NCI-H510A treated with DMSO at 0.1 percent for 48 hours (cell line): ENCODE measurements around the gene TMPRSS7.

Experiments
- DNase-seq: peaks from one replicate; lab custom pipeline; 2025; lab: John Stamatoyannopoulos, UW

The TMPRSS7 gene

DNA sequence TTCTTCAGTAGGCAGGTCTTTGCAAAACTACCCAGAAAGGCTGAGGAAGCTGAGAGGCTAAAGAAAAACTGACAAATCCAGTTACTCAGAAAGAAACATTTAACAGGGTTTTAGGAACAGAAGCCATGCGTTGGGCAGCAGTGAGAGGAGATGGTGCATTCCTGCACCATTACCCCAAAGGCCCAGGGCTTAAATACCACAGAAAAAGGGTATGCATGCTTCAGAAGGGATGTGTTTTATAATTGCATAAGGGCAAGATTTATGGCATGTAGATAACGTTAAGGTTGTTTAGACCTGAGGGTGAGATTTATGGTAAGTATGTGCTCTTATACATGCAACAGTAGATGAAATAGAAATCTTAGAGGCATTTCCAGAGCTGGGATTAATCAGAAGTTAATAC is 61.6 kb downstream of the TMPRSS7 start:
- DNase-seq: no peak

GRCh38 chr3:112097378-112097777 is 62.8 kb downstream of the TMPRSS7 start:
- peak; percentile 69 for DNase-seq

DNA sequence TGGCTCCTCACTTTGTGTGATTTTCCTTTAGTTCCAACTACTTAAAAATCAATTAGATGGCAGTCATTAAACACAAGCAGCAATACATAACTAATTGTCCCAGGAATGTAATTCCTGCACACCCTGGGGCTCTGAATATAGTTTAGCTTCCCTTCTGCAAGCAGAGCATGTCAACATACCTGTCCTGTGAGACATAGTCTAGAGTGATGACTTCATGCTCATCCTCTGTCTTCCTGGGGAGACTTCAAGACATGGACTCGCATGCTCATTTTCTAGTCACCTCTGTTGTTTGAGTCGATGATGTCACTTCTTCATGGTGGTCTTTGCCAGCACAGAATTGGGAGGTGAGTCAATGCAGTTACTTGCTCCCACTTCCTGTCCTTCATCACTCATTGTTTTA is 67.4 kb downstream of the TMPRSS7 start:
- no peak for DNase-seq

GRCh38 chr3:112104774-112105173 is 70.2 kb downstream of the TMPRSS7 start:
- DNase-seq: no peak

- DNase-seq: peak; percentile 29
These were observed 74.8 kb downstream of the TMPRSS7 start for GRCh38 chr3:112109322-112109721.

DNA sequence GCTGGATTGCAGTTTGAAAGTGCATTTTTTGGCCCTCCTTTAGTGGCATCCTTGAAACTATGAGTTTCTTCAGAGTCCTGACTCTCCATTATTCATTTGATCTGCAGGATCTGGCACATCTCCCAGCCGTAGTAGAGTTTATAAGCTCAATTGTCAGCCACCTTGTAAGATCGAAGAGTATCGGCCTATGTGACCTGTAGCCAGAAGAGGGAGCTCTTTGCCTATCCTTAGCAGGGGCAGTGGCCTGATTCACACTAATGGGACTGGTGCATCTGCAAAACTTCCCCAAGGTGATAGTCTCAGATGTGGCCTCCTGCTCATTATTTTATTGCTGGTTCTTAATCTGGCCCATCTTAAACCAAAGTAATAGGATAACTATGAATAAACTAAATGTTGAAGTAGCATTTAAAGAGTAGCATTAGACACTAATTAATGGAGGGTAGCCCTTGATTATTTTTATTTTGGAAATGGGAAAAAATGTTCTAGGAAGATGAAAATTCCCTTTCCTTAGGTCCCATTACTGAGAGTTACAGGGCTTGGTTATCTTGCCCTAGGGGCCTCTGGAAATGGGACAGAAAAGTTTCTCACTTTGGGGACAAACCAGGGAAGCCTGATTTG is 77.4 kb downstream of the TMPRSS7 start:
- DNase-seq: peak; percentile 47

- no peak for DNase-seq
These were observed 80.1 kb downstream of the TMPRSS7 start for GRCh38 chr3:112114576-112115160.

- DNase-seq: no peak
These were observed 80.7 kb downstream of the TMPRSS7 start for GRCh38 chr3:112115161-112115739.

DNA sequence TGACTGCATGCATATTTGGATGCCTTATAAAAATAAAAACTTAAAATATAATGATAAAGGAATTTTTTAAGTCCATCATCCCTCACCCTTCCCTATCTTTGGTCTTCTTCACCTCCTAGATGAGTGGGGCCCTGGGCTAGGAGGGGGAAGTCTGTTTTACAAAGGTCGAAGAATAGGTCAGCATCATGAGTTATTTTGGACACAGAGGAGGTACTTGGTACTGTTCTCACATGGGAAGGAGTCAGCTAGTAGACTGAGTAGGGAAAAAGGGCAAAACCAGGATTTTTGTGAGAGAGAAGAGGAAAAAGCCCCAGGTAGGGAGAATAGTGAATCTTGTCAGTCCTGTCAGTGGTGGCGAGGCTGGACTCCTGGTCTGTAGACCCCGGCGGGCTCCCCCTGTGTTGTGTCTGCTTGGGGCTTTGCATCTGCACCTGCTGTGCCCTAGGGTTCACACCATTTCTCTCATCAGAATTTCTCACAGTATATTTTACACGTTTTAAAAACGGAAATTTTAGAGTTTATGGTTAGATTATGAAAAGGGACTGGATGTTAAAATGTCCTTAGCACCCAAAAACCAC is 81.4 kb downstream of the TMPRSS7 start:
- no peak for DNase-seq

GRCh38 chr3:112116748-112117186 is 82.2 kb downstream of the TMPRSS7 start:
- DNase-seq: no peak

GRCh38 chr3:112117415-112117814 is 82.9 kb downstream of the TMPRSS7 start:
- DNase-seq: no peak

DNA sequence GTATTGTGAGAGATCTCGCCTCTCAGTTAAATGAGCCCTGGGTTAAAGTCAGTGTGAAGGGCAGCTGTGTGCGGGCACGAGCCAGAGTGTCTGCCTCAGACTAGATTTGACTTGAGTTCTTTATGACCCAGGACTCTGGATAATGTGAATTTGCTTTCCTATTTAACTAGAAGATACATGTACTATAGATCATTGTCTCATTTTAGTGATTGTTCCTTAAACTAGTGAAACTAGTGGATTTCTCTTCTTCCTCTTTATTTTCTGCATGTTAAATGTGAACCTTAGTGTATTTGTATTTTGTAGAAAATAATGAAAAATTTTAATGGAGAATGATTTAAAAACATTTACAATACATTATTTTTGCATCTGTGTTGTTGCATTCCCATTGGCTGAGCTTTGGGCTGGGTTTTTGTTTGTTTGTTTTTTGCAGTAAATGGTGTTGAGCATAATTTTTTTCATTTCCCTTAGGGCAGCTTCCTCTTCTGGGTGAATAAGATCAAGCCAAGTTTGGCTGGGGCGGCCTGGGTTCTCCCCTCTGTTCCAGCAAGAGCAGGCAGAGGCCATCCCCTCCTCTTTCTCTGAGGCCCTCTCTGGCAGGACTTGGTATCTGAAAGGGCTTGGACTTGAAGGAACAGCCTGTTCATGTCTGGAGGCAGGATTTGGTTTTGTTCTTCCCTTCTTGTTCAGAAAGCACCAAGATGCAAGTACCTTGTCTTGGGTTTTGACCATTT is 83.5 kb downstream of the TMPRSS7 start:
- DNase-seq: no peak

- no peak for DNase-seq
These were observed 85.7 kb downstream of the TMPRSS7 start for GRCh38 chr3:112119962-112120836.

GRCh38 chr3:112121577-112122547 is 87.3 kb downstream of the TMPRSS7 start:
- DNase-seq: no peak

GRCh38 chr3:112122870-112123269 is 88.3 kb downstream of the TMPRSS7 start:
- DNase-seq: no peak

GRCh38 chr3:112123548-112123947 is 89.0 kb downstream of the TMPRSS7 start:
- DNase-seq: no peak

DNA sequence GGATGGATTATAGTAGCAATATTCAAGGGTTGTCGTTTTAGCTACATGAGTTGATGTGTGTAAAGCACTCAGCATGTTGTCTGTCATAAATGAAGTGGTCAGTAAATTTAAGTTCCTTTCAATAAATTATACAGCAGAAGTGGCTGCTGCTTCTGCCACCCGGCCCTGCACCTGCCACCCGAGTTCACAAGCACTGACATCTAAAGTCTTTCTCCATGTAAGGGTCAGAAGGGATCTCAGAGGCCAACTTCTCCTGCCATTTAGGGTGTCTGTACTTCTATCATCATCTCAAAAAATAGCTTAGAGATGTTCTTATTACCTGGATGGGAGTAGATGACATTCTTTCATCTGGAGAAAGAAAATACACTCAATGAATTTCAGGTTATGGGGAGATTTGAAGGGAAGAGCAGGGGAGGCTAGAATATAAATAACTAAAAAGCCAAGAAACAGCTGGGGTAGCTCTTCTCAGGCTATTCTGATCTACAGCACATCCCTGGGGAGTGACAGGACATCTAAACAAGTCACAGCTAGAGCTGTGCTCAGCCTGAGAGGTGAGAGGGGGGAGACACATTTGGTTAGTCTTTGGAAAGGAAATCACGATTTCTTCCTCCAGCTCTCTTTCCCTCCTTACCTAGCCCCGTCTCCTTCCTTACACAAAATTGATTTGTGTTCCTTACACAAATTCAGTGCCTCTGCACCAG is 90.5 kb downstream of the TMPRSS7 start:
- DNase-seq: peak; percentile 18

- DNase-seq: no peak
These were observed 92.0 kb downstream of the TMPRSS7 start for GRCh38 chr3:112126511-112126911.
